Measurements from ENCODE around the gene ALG12.

- TF ChIP-seq CTCF (IDR thresholded peaks at IDR 0.05) (no peak), RAD21 (IDR thresholded peaks at IDR 0.05; ENCODE audit: low read length) (no peak), POLR2AphosphoS5 (IDR thresholded peaks at IDR 0.05; ENCODE audit: low read depth, low read length) (no peak), SIN3A (IDR thresholded peaks at IDR 0.05; ENCODE audit: borderline replicate concordance, low read depth, low read length) (no peak), MAX (IDR thresholded peaks at IDR 0.05; ENCODE audit: low read depth) (no peak), PBX3 (IDR thresholded peaks at IDR 0.05) (no peak), SMC3 (IDR thresholded peaks at IDR 0.05; ENCODE audit: low read depth, low read length) (no peak)
These were observed 28.5 kb upstream of the ALG12 start for GRCh38 chr22:49946612-49947295.
